H1 (cell line): ENCODE measurements around the gene SHANK1. TPM values are rescaled to one million over a fixed set of nuclear protein-coding genes. Genes with fewer than 3 reads are reported as not detected.

Source experiments
- CTCF ChIA-PET: fragments of 300-600 bp; sonication (Branson Sonifier 250); formaldehyde crosslinking; loops from one replicate; lab custom pipeline; 2021; ENCODE audit not compliant: partially characterized antibody; lab: Charles Lee
- POLR2A ChIA-PET: fragments of 300-600 bp; sonication (Branson Sonifier 250); formaldehyde crosslinking; loops from one replicate; lab custom pipeline; 2021; ENCODE audit warnings: inconsistent platforms; ENCODE audit not compliant: partially characterized antibody; lab: Charles Lee
- DNase-seq, 2 experiments: peaks; one replicate each; pipeline versions ENCODE4 v3.0.0 to v3.0.0-alpha.2; 2010 to 2022; ENCODE audit warnings: low spot score in 2 of 2, low read depth in 1 of 2, mixed read lengths in 1 of 2
- FAIRE-seq: peaks from 2 replicates; lab custom pipeline; 2011; peaks lifted over from hg19 to GRCh38; lab: Jason Lieb, UNC
- H2AFZ ChIP-seq: 2 replicates; pipeline ENCODE4 v1.8.1; 2012; ENCODE audit warnings: low read length, inconsistent platforms
- H2AK5ac ChIP-seq: 2 replicates; pipeline ENCODE4 v1.6.1; 2013; ENCODE audit warnings: low read depth, low read length
- H2BK120ac ChIP-seq: replicated peaks from 2 replicates; pipeline ENCODE3; 2013; ENCODE audit warnings: low read depth, low read length, inconsistent platforms
- H2BK12ac ChIP-seq: 2 replicates; pipeline ENCODE4 v1.6.1; 2013; ENCODE audit warnings: low read depth, low read length
- H2BK15ac ChIP-seq: 2 replicates; pipeline ENCODE4 v1.6.1; 2013; ENCODE audit warnings: low read length
- H2BK20ac ChIP-seq: 2 replicates; pipeline ENCODE4 v1.6.1; 2013; ENCODE audit warnings: low read length
- H2BK5ac ChIP-seq: 2 replicates; pipeline ENCODE4 v1.6.1; 2013; ENCODE audit warnings: low read depth, low read length
- H3K14ac ChIP-seq: 2 replicates; pipeline ENCODE4 v1.6.1; 2013; ENCODE audit warnings: inconsistent platforms; ENCODE audit not compliant: insufficient read length
- H3K18ac ChIP-seq: 2 replicates; pipeline ENCODE4 v1.6.1; 2013; ENCODE audit warnings: low read length; ENCODE audit errors: extremely low read depth
- H3K23ac ChIP-seq: 2 replicates; pipeline ENCODE4 v1.6.1; 2013; ENCODE audit warnings: inconsistent platforms; ENCODE audit not compliant: insufficient read length
- H3K23me2 ChIP-seq: 2 replicates; pipeline ENCODE4 v1.6.1; 2013; ENCODE audit warnings: low read depth, low read length
- H3K27ac ChIP-seq: 2 replicates; pipeline ENCODE4 v1.6.1; 2011; ENCODE audit warnings: low read depth, low read length, inconsistent platforms
- H3K27me3 ChIP-seq, 4 experiments: replicated peaks in 1 of 4; 1 replicate in 1 of 4; 2 replicates in 3 of 4; pipeline versions ENCODE4 v1.6.1 to v1.8.1; 2011 to 2013; ENCODE audit warnings: low read length in 3 of 4, mild to moderate bottlenecking in 3 of 4, inconsistent platforms in 2 of 4, mixed read lengths in 2 of 4, moderate library complexity in 1 of 4; ENCODE audit not compliant: control insufficient read depth in 3 of 4, insufficient read depth in 3 of 4; ENCODE audit errors: extremely low read depth in 1 of 4
- H3K36me3 ChIP-seq, 4 experiments: 2 replicates each; pipeline versions ENCODE4 v1.6.1 to v1.8.1; 2011 to 2013; ENCODE audit warnings: mild to moderate bottlenecking in 4 of 4, low read length in 3 of 4, moderate library complexity in 2 of 4, control low read depth in 1 of 4, inconsistent platforms in 1 of 4; ENCODE audit not compliant: insufficient read depth in 4 of 4, control insufficient read depth in 2 of 4
- H3K4ac ChIP-seq: replicated peaks from 2 replicates; pipeline ENCODE3; 2013; ENCODE audit warnings: low read length, low read depth, mixed read lengths, inconsistent platforms; ENCODE audit not compliant: insufficient read length
- H3K4me1 ChIP-seq, 4 experiments: replicated peaks in 1 of 4; 1 replicate in 1 of 4; 2 replicates in 3 of 4; pipeline versions ENCODE4 v1.6.1 to v1.8.1; 2011 to 2013; ENCODE audit warnings: low read length in 3 of 4, inconsistent platforms in 2 of 4, mixed read lengths in 1 of 4; ENCODE audit not compliant: insufficient read depth in 4 of 4, control insufficient read depth in 3 of 4
- H3K4me2 ChIP-seq, 2 experiments: 2 replicates each; pipeline versions ENCODE4 v1.6.1 to v1.8.1; 2011 to 2013; ENCODE audit warnings: low read depth in 2 of 2, low read length in 2 of 2, control low read depth in 1 of 2, inconsistent platforms in 1 of 2, mild to moderate bottlenecking in 1 of 2; ENCODE audit not compliant: insufficient read depth in 1 of 2
- H3K4me3 ChIP-seq, 4 experiments: fragments of 200-600, 300-600 bp in 1 of 4; sonication (generic), shearing (Covaris generic), sonication (Bioruptor Twin) in 1 of 4; 2 replicates each; pipeline versions ENCODE4 v1.5.1 to v1.8.1; 2011 to 2016; ENCODE audit warnings: low read length in 4 of 4, low read depth in 3 of 4, control low read depth in 2 of 4, inconsistent platforms in 2 of 4, mild to moderate bottlenecking in 2 of 4, mixed read lengths in 1 of 4, moderate library complexity in 1 of 4; ENCODE audit not compliant: insufficient read depth in 2 of 4; ENCODE audit errors: extremely low read depth in 1 of 4
- H3K56ac ChIP-seq: replicated peaks from 2 replicates; pipeline ENCODE3; 2013; ENCODE audit warnings: low read depth, mild to moderate bottlenecking, mixed read lengths, low read length, inconsistent platforms; ENCODE audit not compliant: insufficient read length
- H3K79me1 ChIP-seq: 2 replicates; pipeline ENCODE4 v1.6.1; 2013; ENCODE audit warnings: low read depth, low read length, control low read depth
- H3K79me2 ChIP-seq, 2 experiments: 2 replicates each; pipeline versions ENCODE4 v1.6.1 to v1.8.1; 2012 to 2013; ENCODE audit warnings: low read length in 2 of 2, mild to moderate bottlenecking in 2 of 2, inconsistent platforms in 1 of 2; ENCODE audit not compliant: insufficient read depth in 2 of 2, control insufficient read depth in 1 of 2
- H3K9ac ChIP-seq, 4 experiments: replicated peaks in 1 of 4; 1 replicate in 1 of 4; 2 replicates in 3 of 4; pipeline versions ENCODE4 v1.6.1 to v1.8.1; 2011 to 2013; ENCODE audit warnings: low read depth in 3 of 4, low read length in 3 of 4, control low read depth in 2 of 4, mild to moderate bottlenecking in 2 of 4, moderate library complexity in 2 of 4, inconsistent platforms in 1 of 4; ENCODE audit errors: extremely low read depth in 1 of 4
- H3K9me3 ChIP-seq, 2 experiments: 2 replicates each; pipeline versions ENCODE4 v1.6.1 to v1.8.1; 2012 to 2013; ENCODE audit warnings: mild to moderate bottlenecking in 2 of 2, moderate library complexity in 2 of 2, control low read depth in 1 of 2, inconsistent platforms in 1 of 2, low read depth in 1 of 2, low read length in 1 of 2, mixed read lengths in 1 of 2; ENCODE audit not compliant: insufficient read depth in 2 of 2
- H4K20me1 ChIP-seq, 2 experiments: replicated peaks in 1 of 2; 2 replicates each; pipeline versions ENCODE3 to v1.8.1; 2011 to 2013; ENCODE audit warnings: inconsistent platforms in 2 of 2, low read length in 2 of 2, mild to moderate bottlenecking in 1 of 2; ENCODE audit not compliant: insufficient read depth in 2 of 2, control insufficient read depth in 1 of 2
- H4K5ac ChIP-seq: 2 replicates; pipeline ENCODE4 v1.6.1; 2013; ENCODE audit warnings: low read length, low read depth, mixed read lengths, inconsistent platforms; ENCODE audit not compliant: insufficient read length
- H4K8ac ChIP-seq: 2 replicates; pipeline ENCODE4 v1.8.0; 2013; ENCODE audit warnings: mild to moderate bottlenecking, moderate library complexity, low read length, inconsistent platforms; ENCODE audit not compliant: insufficient read depth; ENCODE audit errors: extremely low read depth
- H4K91ac ChIP-seq: replicated peaks from 2 replicates; pipeline ENCODE3; 2013; ENCODE audit warnings: low read length, mixed read lengths, inconsistent platforms; ENCODE audit not compliant: insufficient read length
- KDM1A ChIP-seq: fragments of 200-600, 300-600 bp; sonication (generic); IDR thresholded peaks from 2 replicates; pipeline ENCODE4 v1.7.1; 2016; ENCODE audit warnings: mild to moderate bottlenecking, low read length, borderline replicate concordance
- TCF12 ChIP-seq: IDR thresholded peaks from 2 replicates; pipeline ENCODE4 v1.6.1; 2011; ENCODE audit warnings: low read depth, mild to moderate bottlenecking, low read length
- WGBS, 2 experiments: shearing (Covaris generic) in 1 of 2; methylation state at CpG; one replicate each; pipeline versions ENCODE4 v1.1.6 to v1.1.7; 2013 to 2015; ENCODE audit warnings: low lambda C conversion rate in 2 of 2, mixed read lengths in 2 of 2, inconsistent platforms in 1 of 2, low coverage in 1 of 2, missing lambda C conversion rate in 1 of 2; ENCODE audit not compliant: insufficient replicate concordance in 2 of 2, insufficient coverage in 1 of 2, insufficient read length in 1 of 2; ENCODE audit errors: extremely low coverage in 1 of 2, missing lambda C conversion rate in 1 of 2; 5-methylcytosine and 5-hydroxymethylcytosine counted together
- polyA plus RNA-seq, 7 experiments: library from polyadenylated mRNA; depleted of rRNA in 3 of 7; stranded (reverse) in 5 of 7; unstranded in 2 of 7; fragments of >200 nt in 5 of 7; fragments of 200-250 nt in 2 of 7; gene quantifications; 1 replicate in 5 of 7; 2 replicates in 1 of 7; 4 replicates in 1 of 7; pipeline versions ENCODE4 v1.2.1 to v1.2.3, GENCODE V29; 2011 to 2013; ENCODE audit warnings: missing spikeins in 2 of 7, mixed read lengths in 2 of 7
- total RNA-seq: library from RNA; stranded (reverse); fragmentation: NEBNext Ultra II Directional; extraction: Animal tissue kit (Norgen Biotek cat#: 25700); gene quantifications from 2 replicates; pipeline ENCODE4 v1.2.1, GENCODE V29; 2021

The SHANK1 gene
- total and polyA plus RNA-seq, 2 of the 8 experiments (the other 6 are each of a cell fraction or from before 2014, with no cell fraction given), result 1.1 to 3.7 TPM

DNA sequence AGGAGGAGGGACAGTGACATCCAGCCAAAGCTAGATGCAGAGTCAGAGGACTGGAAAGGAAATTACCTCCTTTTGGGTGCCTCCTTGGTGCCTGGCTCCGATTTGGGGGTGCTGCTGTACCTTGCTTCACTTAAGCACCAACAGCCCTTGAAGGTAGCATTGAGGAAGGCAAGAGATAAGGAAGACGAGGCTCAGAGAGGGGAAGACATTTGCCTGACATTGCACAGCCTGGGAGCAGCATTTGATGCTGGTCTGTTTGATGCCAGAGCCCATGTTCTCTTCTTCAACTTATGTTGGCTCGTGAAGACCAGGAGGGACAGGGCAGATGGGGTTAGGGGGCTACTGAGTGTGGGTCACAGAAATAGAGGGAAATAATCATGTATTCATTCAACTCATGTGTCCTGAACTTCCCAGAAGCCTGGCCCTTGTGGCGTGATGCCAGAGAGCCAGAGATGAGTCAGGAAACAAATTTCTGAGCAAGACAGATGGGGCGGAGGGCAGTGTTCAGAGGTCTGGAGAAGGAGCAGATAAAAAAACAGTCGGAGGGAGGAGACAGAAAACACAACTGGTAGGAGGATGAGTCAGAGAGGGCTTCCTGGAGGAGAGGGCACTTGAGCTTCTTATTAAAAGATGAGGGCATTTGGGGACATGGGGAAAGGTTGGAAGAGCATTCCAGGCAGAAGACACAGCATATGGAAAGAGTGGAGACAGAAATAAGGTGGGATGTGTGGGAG, 73.4 kb downstream of the SHANK1 start:
- no peak overlapping the region for H2BK120ac ChIP-seq
- no peak for FAIRE-seq
- 0 out of 2 replicates have a peak, but pooled peaks have one; percentile 42 for TF ChIP-seq KDM1A
- no peak for TF ChIP-seq TCF12
- TF ChIP-seq, all 59 proteins: peak for 1
- no peak overlapping the region; a peak in 1 of 7 replicates for H3K9ac ChIP-seq
- H3K4me2 ChIP-seq, result no peak overlapping the region
- ChIA-PET POLR2A (no interaction called here), CTCF (interaction anchor here (0.9 to 2.7 kb wide), 5 partner anchors 18 to 109 kb away, joined by 3 to 11 read pairs (median 5); no protein-coding TSS in a partner anchor)
- H3K14ac ChIP-seq, result no peak overlapping the region
- H3K23me2 ChIP-seq, result peaks cover 10% of the 10 kb centered on the region; the same call in 1 of the 2 replicates
- 0 out of 2 replicates have a peak overlapping the region, but pooled peaks have one; percentile 4 for H2BK12ac ChIP-seq
- H4K5ac ChIP-seq, result no peak overlapping the region
- H2BK20ac ChIP-seq, result no peak overlapping the region
- no peak overlapping the region for H3K18ac ChIP-seq
- H4K91ac ChIP-seq, result no peak overlapping the region
- WGBS, 2 experiments, result 74% methylated on average over 6 of the region's 6 CpGs; no CpG with 5 or more reads in 1 of the 2 experiments
- no peaks in the 10 kb centered on the region for H3K79me1 ChIP-seq
- no peak overlapping the region for H3K4me3 ChIP-seq
- no peaks in the 10 kb centered on the region for H3K9me3 ChIP-seq
- H2BK15ac ChIP-seq, result no peak overlapping the region
- H3K79me2 ChIP-seq, result no peaks in the 10 kb centered on the region
- peaks cover 0 to 21% (median 12%) of the 10 kb centered on the region in 4 experiments; a peak in 5 of 7 replicates for H3K27me3 ChIP-seq
- H3K4ac ChIP-seq, result no peak overlapping the region
- H2BK5ac ChIP-seq, result no peak overlapping the region
- no peak overlapping the region for H2AK5ac ChIP-seq
- H3K36me3 ChIP-seq, result no peaks in the 10 kb centered on the region; a peak in 1 of 8 replicates
- DNase-seq, result no peak
- H4K8ac ChIP-seq, result no peak overlapping the region
- no peak overlapping the region for H3K23ac ChIP-seq
- no peak overlapping the region for H3K27ac ChIP-seq
- H2AFZ ChIP-seq, result no peak overlapping the region
- H3K4me1 ChIP-seq, result peaks cover 0 to 5% (median 4%) of the 10 kb centered on the region in 4 experiments; a peak in 6 of 7 replicates
- H3K56ac ChIP-seq, result no peak overlapping the region
- no peaks in the 10 kb centered on the region for H4K20me1 ChIP-seq
